Glutamatergic neuron (in vitro differentiated cells): ENCODE measurements around the gene CREB3. TPM values are rescaled to one million over a fixed set of nuclear protein-coding genes. Genes with fewer than 3 reads are reported as not detected.

Source experiments
- DNase-seq: peaks from one replicate; pipeline ENCODE4 v3.0.0; 2022
- H3K27ac Mint-ChIP-seq: one replicate; pipeline ENCODE4 v1.8.0; 2020; ENCODE audit warnings: mild to moderate bottlenecking, mixed read lengths, inconsistent platforms; ENCODE audit not compliant: unreplicated experiment
- H3K27me3 Mint-ChIP-seq: one replicate; pipeline ENCODE4 v1.8.0; 2020; ENCODE audit warnings: mild to moderate bottlenecking, moderate library complexity, mixed read lengths, inconsistent platforms; ENCODE audit not compliant: unreplicated experiment
- H3K36me3 Mint-ChIP-seq: one replicate; pipeline ENCODE4 v1.8.0; 2020; ENCODE audit warnings: mild to moderate bottlenecking, mixed read lengths, inconsistent platforms; ENCODE audit not compliant: unreplicated experiment
- H3K4me1 Mint-ChIP-seq: one replicate; pipeline ENCODE4 v1.8.0; 2020; ENCODE audit warnings: mild to moderate bottlenecking, low read depth, mixed read lengths, inconsistent platforms; ENCODE audit not compliant: unreplicated experiment
- H3K4me3 Mint-ChIP-seq: one replicate; pipeline ENCODE4 v1.8.0; 2020; ENCODE audit warnings: mild to moderate bottlenecking, mixed read lengths, inconsistent platforms; ENCODE audit not compliant: unreplicated experiment
- H3K9me3 Mint-ChIP-seq: one replicate; pipeline ENCODE4 v1.8.0; 2020; ENCODE audit warnings: mild to moderate bottlenecking, moderate library complexity, mixed read lengths, inconsistent platforms; ENCODE audit not compliant: unreplicated experiment
- total RNA-seq: library from RNA; stranded (reverse); fragmentation: NEBNext Ultra II Directional; extraction: Animal tissue kit (Norgen Biotek cat#: 25700); gene quantifications from one replicate; pipeline ENCODE4 v1.2.1, GENCODE V29; 2021; ENCODE audit not compliant: unreplicated experiment
- TF ChIP-seq, protein P1 (sequence below): fragments of 200-600 bp; sonication (generic); IDR thresholded peaks from one replicate; pipeline ENCODE4 v1.5.0; 2021; ENCODE audit not compliant: partially characterized antibody, unreplicated experiment

The CREB3 gene
- total RNA-seq, 1 donor from 2014 or later: 32.0 TPM

DNA sequence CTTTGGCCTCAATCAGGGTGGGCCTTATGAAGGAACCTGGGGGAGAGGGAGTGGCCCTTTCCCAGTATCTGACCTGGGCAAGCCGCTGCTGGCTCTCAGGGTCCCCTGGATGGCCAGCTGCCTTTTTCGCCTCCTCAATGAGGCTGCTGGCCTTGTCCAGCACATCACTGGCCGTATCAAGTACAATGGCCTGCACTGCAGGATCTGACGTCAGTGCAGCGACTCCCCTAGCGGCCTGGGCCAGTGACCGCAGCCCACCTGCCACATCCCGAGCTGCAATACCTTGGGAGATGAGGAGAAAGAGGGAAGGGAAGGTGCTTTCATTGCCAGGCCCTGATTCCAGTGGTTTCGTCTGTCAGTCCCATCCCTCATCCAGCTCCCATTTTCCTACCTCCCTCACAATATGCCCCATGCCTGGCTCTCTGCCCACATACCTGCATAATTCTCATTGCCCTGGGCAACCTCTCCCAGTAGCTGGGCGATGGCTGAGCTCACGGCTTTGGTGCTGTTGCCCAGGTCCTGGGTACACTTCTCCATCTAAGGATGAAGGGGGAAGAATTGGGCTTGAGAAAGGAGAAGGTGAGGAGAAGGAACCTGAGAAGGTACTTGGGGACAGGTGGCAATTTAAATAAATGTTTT is 19.6 kb upstream of the CREB3 start:
- Mint-ChIP-seq H3K9me3 (no peaks in the 10 kb centered on the region), H3K27ac (no peak overlapping the region), H3K4me1 (no peaks in the 10 kb centered on the region), H3K27me3 (peaks cover 4% of the 10 kb centered on the region), H3K36me3 (peaks cover 5% of the 10 kb centered on the region), H3K4me3 (no peak overlapping the region)
- no peak for DNase-seq
- TF ChIP-seq, protein P1, sequence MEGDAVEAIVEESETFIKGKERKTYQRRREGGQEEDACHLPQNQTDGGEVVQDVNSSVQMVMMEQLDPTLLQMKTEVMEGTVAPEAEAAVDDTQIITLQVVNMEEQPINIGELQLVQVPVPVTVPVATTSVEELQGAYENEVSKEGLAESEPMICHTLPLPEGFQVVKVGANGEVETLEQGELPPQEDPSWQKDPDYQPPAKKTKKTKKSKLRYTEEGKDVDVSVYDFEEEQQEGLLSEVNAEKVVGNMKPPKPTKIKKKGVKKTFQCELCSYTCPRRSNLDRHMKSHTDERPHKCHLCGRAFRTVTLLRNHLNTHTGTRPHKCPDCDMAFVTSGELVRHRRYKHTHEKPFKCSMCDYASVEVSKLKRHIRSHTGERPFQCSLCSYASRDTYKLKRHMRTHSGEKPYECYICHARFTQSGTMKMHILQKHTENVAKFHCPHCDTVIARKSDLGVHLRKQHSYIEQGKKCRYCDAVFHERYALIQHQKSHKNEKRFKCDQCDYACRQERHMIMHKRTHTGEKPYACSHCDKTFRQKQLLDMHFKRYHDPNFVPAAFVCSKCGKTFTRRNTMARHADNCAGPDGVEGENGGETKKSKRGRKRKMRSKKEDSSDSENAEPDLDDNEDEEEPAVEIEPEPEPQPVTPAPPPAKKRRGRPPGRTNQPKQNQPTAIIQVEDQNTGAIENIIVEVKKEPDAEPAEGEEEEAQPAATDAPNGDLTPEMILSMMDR: no peak

DNA sequence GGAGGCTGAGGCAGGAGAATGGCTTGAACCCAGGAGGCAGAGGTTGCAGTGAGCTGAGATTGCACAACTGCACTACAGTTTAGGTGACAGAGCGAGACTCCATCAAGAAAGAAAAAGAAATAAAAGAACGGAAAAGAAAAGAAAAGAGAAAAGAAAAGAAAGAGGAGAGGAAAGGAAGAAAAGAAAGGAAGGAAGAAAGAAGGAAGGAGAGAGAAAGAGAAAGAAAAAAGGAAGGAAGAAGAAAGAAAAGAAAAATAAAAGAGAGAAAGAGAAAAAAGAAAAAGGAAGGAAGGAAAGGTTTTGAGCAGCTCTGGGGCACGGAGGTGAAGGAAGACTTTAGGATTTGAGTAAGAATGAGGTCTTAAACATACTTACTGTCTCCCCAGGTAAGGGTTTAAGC is 18.9 kb upstream of the CREB3 start:
- TF ChIP-seq, protein P1: no peak
- H3K27me3 Mint-ChIP-seq: peaks cover 7% of the 10 kb centered on the region
- H3K36me3 Mint-ChIP-seq: no peaks in the 10 kb centered on the region
- H3K4me3 Mint-ChIP-seq: no peak overlapping the region
- H3K27ac Mint-ChIP-seq: no peak overlapping the region
- no peaks in the 10 kb centered on the region for H3K4me1 Mint-ChIP-seq
- no peaks in the 10 kb centered on the region for H3K9me3 Mint-ChIP-seq
- no peak for DNase-seq

DNA sequence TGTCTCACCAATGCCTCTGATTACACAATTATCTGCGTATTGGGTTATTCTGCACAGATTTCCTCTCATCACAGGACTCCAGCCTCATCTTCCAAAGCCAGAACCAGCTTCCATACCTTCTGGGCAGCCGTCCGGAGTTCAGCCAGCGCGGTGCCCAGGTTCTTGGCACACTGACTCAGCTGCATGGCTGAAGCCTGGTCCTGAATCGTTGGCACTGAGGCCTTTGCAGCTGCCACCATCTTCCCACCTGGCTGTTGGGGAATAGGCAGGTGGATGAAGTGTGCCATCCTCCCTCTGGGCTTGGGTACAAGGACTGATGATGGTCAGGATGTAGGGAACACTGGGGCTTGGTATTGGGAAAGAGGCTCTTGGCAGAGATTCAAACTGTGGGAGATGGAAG is 18.3 kb upstream of the CREB3 start:
- TF ChIP-seq, protein P1: no peak
- Mint-ChIP-seq H3K9me3 (no peaks in the 10 kb centered on the region), H3K27ac (no peak overlapping the region), H3K4me1 (no peaks in the 10 kb centered on the region), H3K36me3 (no peaks in the 10 kb centered on the region), H3K4me3 (no peak overlapping the region), H3K27me3 (peaks cover 6% of the 10 kb centered on the region)
- no peak for DNase-seq

DNA sequence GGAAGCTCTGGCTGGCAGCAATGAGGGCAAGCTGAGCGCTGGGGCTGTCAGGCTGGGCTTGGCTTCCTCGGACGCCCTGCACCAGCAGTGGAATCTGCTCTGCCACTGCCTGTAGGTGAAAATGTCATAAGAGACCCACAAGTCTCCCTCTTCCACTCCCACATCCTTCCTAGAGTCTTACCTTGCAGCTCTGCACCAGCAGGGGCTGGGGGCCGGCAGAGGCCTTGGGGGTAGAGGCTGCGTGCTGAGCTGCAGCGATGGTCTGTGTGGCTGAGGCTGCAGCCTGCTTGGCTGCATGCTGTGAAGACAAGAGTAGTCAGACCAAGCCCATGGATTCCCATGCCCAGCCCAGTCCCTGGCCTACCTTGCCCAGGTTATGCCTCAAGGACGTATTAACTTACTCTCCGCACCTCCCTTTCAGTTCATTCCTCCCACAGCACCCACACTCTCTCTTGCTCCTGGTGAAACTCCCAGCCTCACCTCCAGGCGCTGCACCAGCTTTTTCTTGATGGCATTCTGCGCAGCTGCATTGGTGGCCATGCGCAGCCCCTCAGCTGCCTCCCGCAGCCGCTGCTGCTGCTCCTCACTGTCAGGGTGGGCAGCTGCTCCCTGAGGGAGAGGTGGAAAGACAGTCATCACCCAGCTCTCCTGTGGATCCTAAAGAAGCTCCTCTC is 17.8 kb upstream of the CREB3 start:
- DNase-seq: no peak
- TF ChIP-seq, protein P1: no peak
- Mint-ChIP-seq H3K9me3 (no peaks in the 10 kb centered on the region), H3K27ac (no peak overlapping the region), H3K4me3 (no peak overlapping the region), H3K4me1 (no peaks in the 10 kb centered on the region), H3K27me3 (peaks cover 4% of the 10 kb centered on the region), H3K36me3 (no peaks in the 10 kb centered on the region)

DNA sequence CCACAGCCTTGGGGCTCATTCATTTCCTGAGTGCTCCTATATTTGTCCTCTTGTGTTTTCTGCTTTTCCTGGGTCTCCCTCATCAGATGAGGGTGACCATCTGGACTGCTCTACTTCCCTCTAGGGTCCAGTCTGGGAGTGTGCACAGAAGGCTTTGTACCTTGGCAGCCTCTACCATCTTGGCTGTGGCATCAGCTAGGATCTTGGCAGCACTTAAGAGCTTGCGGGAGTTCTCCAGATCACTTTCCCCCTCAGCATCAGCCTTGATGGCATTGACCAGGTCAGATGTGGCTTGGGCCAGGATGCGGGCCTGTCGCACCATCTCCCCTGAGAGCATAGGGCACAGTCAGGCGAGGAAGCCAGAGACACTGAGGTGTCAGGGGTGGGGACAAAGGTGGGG is 16.2 kb upstream of the CREB3 start:
- Mint-ChIP-seq H3K4me3 (no peak overlapping the region), H3K9me3 (no peaks in the 10 kb centered on the region), H3K4me1 (no peaks in the 10 kb centered on the region), H3K27me3 (peaks cover 4% of the 10 kb centered on the region), H3K27ac (peak overlapping the region; percentile 31), H3K36me3 (no peaks in the 10 kb centered on the region)
- TF ChIP-seq, protein P1: no peak
- DNase-seq: no peak
